Activated T-cell treated with anti-CD3 and anti-CD28 coated beads, Interleukin-2, amount 50 U/mL, for 48 hours (primary cell): Measurements from ENCODE around the gene SPDYE2.
"Not testable (repeated sequence)": the region's sequence is repeated elsewhere in the genome, so short reads cannot be mapped to it uniquely, and the experiment has no call there.

ENCODE experiments used
- DNase-seq, 2 experiments: peaks; one replicate each; pipeline ENCODE4 v3.0.0-alpha.2; 2020

SPDYE2 gene

DNA sequence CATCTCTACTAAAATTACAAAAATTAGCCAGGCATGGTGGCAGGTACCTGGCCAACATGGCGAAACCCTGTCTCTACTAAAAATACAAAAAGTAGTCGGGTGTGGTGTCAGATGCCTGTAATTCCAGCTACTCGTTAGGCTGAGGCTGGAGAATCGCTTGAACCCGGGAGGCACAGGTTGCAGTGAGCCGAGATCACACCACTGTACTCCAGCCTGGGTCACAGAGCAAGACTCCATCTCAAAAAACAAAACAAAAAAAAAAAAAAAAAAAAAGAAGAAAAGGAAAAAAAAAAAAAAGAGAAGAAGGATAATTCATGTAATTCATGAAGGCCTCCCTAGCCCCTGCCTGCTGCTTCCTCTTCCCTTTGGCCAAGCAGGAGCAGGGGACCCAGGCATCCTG is 10.4 kb upstream of the SPDYE2 start:
- not testable (repeated sequence) for DNase-seq

DNA sequence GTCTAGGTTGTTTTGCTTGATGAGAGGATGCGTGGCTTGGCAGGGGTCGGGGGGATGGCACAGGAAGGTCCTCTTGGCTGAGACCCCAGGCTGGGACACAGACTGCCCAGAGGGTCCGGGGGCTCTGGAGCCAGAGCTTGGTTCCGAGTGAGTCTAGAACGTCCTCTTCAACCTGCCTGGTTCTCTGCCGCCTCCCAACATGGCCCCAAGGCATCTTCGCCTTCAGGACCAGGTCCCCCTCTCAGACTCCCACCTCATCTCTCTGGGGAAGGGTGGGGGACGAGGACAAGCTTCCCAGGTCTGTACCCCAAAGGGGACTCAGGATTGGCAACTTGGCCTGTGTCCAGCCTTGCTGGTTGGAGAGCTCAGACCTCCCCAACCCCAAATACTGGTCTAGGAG is 8.9 kb upstream of the SPDYE2 start:
- DNase-seq, result not testable (repeated sequence)

DNA sequence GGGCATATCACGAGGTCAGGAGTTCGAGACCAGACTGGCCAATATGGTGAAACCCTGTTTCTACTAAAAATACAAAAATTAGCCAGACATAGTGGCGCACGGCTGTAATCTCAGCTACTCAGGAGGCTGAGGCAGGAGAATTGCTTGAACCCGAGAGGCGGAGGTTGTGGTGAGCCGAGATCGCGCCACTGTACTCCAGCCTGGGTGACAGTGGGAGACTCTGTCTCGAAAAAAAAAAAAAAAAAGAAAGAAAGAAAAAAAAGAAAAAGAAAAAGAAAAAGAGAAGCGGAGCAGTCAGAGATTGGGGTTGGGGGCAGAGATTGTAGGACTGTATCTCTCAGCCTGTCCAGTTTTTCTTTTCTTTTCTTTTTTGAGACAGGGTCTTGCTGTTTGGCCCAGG is 8.3 kb upstream of the SPDYE2 start:
- DNase-seq, result not testable (repeated sequence)

DNA sequence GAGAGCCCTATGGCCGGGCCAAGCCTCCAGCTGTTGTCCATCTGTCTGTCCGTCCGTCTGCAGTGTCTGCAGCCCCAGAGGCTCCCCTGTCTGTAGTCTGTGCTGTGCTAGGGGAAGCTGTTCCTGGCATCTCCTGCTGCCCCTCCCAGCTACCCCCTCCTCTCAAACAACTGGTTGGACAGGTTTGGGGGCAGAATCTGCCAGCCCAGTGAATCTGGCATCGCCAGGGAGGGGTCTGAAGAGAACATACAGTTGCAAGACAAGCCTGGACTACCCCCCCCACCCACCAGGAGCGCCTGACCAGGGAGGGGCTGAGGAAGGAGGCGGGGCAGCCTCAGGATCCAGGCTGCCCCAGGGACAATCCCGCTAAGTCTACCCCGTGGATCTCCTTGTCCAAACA is 7.4 kb upstream of the SPDYE2 start, which contains the start of gene UPK3BL2:
Gene UPK3BL2 (minus strand): TSS at position 101 of the 400 bp plus-strand sequence. CDS start 60 bp downstream, at position 41.
- DNase-seq, result not testable (repeated sequence)

DNA sequence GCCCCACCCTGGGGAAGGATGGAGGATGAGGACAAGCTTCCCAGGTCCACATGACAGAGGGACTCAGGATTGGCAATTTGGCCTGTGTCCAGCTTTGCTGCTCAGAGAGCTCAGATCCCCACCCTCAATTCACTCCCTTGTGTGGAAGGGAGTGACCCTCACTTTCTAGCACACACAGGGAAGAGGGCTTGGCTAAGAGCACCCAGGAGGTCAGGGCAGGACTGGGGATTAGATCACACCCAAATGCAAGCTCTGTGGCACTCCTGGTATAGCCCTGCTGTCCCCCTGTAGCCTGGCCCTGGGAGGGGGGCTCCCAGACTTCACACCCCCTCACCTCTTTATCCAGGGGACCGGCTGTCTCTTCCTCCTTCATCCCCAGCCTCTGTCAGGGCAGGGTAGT is 6.7 kb upstream of the SPDYE2 start:
- DNase-seq, result not testable (repeated sequence)

DNA sequence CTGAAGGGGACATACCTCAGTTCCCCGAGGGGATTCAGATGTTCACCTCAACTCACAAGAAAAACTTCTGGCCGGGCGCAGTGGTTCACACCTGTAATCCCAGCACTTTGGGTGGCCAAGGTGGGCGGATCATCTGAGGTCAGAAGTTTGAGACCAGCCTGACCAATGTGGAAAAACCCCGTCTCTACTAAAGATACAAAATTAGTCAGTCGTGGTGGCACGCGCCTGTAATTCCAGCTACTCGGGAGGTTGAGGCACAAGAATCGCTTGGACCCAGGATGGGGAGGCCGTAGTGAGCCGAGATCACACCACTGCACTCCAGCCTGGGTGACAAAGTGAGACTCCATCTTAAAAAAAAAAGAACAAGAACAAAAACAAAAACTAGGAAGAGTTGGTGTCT is 5.7 kb upstream of the SPDYE2 start:
- DNase-seq, result not testable (repeated sequence)

DNA sequence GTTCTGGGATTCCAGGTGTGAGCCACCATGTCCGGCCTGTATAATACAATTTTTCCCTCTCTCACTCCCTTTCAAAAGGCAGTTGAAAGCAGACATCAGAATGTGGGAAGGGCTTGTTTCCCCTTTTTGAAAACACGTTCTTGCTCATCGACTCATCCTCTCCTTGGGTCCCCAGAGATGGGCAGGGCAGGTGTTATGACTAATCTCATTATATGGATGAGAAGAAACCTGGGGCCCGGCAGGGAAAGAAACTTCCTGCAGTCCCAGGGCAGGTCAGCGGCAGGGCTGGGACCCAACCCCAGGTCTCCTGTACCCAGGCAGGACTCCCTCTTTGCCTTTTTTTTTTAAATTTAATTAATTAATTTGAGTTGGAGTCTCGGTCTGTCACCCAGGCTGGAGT is 4.7 kb upstream of the SPDYE2 start:
- DNase-seq, result not testable (repeated sequence)

DNA sequence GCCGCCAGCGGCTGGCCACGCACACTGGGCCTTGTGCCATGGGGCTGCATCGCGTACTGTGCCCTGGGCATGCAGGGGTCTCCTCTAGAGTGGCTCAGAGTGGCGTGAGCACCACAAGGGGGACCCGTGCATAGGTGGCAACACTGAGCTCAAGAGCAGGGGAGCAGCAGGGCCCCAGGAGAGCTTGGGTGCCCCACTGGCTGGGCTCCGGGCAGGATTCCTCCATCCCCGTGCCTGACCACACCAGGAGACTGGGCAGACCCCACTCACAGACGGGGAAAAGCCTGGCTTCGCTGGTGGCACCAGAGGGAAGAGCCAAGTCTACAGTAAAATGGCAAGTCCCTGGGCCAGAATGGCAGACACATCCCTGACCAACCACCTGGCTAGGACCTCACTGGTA is 17.6 kb downstream of the SPDYE2 start:
- not testable (repeated sequence) for DNase-seq

DNA sequence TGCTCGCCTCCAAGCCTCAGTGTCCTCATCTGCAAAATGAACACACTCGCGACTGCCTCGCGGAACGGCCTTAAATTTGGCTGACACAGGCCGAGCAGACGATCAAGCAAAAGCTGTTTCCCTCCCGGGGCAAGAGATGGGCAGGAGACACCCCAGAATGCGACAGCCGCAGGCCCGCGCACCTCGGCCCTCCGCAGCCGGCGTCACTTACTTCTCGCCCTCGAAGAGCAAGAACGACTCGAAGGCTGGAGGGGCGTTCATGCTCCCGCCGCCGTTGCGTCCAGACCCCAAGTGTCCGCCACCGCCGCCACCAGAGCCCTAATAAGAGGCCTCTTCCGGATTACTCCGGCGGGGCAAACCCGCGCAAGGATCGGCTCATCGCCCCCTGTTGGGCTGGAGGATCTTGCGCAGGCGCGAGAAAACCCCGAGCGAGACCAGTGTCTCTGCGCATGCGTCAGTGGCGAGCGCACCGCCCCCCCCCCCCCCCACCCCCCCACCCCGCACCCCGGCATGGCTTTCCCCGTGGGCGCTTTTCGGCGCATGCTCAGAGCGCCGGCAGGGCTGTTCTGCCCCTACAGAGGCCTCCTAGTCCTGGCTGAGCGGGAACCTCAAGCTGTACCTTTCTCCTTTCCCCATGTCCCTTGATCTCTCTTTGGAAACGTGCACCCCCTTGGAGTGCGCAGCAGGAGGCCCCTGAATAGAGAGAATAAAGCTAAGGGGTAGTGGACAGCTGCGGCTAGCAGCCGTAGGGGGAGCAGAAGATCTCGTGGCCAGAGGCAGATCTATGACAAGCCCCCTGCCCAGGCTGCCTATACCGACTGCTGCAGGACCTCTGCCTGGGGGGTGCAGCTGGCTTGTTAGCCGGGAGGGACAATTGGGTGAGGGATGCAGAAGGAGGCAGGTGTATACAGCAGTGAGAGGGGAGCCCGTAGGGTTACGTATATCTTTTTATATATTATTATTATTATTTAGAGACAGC is 21.5 kb downstream of the SPDYE2 start, which contains the start of gene POLR2J3:
Gene POLR2J3 (minus strand): TSS at position 323 of the 979 bp plus-strand sequence. CDS start 62 bp downstream, at position 261.
- DNase-seq, result peak; percentile 99

DNA sequence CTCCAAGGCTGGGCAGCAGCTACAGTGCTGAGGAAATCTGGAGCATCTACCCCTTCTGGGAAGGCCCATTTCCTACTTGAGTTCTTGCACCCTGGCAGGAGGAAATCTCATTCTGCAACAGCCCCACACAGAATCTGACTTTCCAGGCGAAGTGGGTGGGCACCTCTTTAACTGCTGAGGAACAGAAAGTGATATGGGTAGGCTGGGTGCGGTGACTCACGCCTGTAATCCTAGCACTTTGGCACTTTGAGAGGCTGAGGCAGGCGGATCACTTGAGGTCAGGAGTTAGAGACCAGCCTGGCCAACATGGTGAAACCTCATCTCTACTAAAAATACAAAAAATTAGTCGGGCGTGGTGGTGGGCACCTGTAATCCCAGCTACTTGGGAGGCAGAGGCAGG is 23.6 kb downstream of the SPDYE2 start:
- not testable (repeated sequence) for DNase-seq

DNA sequence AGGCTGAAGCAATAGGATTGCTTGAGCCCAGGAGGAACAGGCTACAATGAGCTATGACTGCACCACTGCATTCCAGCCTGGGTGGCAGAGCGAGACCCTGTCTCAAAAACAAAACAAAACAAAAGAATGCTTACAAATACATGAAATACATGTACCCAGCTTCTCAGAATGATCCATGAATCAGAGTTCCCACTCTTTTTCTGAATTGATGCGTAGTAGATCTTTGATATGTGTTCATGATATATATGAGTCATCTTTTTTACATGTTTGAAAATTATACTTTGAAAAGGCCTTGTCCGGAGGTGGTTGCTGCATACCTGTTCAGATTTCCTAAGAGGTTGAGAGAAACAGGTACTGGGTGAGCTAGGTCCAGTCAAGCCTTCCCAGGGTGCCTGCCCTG is 25.3 kb downstream of the SPDYE2 start:
- DNase-seq, result not testable (repeated sequence)

DNA sequence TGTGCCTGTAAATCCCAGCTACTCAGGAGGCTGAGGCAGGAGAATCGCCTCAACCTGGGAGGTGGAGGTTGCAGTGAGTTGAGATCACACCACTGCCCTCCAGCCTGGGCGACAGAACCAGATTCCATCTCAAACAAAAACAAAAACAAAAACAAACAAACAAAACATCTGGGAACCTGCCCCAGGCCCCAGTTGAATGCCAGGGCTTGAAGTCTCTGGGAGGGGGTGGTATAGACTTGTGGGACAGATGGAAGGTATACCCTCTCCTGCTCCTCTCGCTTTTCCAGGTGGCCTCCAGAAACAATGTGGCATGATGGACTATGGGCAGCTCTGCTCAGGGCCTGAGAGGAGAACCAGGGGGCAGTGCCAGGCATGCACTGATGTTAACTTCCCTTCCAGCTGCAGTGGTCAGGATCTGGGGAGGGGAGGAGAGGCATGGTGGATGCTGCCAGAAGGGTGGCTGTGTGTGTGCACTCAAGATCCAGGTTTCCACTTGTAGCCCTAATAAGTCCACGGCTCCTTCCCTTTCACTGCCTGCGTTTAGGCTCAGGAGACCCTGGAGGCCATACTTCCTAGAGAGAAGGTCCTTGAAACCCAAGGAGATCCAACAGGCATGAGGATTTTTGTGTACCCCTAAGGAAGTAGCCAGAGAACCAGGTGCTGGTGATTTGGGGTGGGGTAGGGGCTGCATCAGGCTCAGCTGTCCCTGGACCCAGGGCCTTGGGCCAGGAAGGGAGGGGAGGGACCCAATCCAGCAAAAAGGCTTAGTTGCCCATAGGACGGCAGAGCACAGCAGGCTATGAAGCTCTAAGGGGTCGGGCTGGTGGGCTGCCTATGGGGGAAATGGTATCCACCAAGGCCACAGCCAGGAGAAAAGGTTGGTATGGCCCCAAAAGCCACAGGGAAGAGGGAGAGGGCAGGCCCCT is 26.6 kb downstream of the SPDYE2 start:
- DNase-seq, result peak; percentile 16 to 24

DNA sequence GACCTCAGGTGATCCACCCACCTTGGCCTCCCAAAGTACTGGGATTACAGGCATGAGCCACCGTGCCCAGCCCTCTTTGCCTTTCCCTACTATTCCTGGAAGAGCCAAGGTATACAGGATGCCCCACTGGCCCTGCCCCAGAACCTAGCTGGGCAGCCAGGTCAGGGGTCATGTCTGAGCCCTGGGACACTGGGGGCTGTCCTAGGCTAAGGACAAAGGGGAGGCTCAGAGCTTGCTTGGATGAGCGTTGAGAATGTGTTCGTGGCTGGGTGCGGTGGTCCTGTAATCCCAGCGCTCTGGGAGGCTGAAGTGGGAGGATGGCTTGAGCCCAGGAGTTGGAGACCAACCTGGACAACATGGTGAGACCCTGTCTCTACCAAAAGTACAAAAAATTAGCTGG is 27.5 kb downstream of the SPDYE2 start:
- not testable (repeated sequence) for DNase-seq

DNA sequence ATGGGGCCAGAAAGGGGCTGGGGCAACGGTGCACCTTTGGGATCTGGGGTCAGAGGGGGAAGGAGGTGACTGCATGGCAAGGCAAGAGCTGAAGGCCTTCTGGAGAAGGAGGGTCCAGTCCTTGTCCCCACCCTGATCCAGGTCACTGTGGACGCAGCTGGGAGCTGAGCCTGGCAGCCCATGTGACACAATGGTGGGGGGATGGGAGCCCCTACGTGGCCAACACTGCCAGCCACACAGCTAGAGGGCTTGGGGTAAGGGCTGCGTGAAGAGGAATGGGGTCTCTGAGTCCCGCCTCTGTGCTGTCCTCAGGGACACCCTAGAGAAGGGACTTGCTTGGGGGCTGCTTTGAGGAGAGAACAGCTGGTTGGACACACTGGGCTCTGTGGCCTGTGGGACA is 30.7 kb downstream of the SPDYE2 start:
- not testable (repeated sequence) for DNase-seq

DNA sequence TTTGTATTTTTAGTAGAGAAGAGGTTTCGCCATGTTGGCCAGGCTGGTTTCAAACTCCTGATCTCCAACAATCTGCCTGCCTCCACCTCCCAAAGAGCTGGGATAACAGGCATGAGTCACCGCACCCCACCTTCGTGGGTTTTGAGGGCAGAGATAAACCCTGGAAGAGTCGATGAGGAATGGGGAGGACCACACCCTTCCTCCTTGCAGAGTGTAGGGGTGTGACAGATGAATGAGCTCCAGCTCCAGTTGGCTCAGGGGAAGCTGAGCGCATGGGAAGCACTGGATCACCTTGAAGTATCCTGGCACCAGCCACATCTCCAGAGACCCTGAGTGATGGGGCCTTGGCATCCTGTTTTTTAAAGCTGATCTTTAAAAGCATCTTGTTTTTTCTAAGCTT is 32.5 kb downstream of the SPDYE2 start:
- DNase-seq, result not testable (repeated sequence)

DNA sequence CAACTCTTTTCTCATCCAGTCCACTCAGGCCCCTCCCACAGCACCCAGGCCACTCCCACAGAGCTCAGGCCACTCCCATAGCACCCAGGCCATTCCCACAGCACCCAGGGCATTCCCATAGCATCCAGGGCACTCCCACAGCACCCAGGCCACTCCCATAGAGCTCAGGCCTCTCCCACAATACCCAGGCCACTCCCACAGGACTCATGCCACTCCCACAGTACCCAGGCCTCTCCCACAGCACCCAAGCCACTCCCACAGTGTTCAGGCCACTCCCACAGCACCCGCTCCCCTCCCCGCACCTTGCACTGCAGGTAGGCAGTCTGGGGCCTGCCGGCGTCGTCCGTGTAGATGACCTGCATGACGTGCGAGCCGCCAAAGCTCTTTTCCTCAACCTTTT is 38.8 kb downstream of the SPDYE2 start:
- DNase-seq, result not testable (repeated sequence)

DNA sequence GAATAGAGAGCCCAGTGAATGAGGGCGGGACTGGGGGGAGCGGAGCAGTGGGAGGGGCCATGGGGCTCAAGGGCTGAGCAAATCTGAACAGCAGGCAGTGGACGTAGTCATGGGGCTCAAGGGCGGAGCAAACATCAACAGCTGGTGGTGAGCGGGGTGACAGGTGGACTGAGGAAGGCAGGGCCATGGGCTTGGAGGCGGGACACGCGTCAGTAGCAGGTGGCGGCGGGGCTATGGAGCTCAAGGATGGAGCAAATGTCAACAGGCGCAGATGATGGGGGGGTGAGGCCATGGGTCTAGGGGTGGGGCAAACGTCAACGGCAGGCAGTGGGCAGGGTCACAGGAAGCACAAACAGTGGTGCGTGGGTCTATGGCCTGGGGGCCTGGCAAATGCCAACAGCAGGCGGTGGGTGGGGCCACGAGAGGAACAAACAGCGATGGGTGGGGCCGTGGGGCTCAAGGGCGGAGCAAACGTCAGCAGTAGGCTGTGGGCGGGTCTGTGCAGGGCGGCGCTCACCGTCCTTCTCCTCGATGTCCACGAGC is 41.5 kb downstream of the SPDYE2 start:
- DNase-seq, result peak; percentile 61 to 67

DNA sequence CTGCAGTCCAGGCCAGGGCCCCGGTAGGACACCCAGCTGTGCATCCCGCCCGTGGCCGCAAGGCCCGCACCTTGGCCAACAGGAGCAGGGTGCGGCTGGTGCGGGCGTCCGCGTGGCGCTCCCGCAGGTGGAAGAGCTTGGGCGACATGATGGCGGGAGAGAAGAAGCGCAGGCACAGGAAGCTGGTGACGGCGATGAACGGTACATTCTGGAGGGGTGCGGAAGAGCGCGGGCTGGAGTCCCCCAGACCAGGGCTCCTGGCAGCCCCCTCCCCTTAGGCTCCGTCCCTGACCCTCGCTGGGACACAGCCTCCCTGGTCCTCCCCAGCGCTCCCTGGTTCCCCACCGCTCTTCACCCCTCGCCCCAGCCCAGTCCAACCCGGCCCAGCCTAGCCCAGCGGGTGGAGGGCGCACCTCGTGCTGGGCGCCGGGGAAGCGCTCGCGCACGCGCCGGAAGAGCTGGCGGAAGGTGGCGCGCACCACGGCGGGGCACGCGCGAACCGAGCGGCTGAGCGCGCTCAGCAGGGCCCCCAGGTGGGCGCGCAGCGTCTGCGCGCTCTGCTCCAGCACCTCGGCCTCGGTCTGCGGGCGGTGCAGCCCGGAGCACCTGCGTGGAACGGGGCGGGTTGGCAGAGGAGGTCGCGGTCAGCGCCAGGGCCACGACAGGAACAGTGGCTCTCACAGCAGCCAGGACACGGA is 42.8 kb downstream of the SPDYE2 start:
- not testable (repeated sequence) for DNase-seq

DNA sequence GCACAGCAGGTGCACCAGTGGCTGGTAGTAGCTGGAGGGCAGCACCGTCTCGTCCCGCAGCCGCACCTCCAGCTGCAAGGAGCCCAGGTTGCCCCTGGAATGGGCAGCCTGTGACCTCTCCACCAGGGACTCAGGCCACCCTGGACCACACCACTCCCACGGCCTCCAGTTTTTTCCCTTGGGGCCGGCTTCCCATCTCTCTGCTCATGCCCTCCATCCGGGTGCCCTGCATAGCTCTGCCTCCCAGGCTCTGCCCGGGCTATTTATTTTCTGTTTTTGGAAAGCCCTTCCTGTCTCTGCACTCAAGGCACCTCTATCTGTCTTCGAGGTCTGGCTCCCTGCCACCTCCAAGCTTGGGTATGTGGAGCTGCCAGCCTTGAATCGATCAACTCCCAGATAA is 45.0 kb downstream of the SPDYE2 start:
- DNase-seq, result not testable (repeated sequence)

DNA sequence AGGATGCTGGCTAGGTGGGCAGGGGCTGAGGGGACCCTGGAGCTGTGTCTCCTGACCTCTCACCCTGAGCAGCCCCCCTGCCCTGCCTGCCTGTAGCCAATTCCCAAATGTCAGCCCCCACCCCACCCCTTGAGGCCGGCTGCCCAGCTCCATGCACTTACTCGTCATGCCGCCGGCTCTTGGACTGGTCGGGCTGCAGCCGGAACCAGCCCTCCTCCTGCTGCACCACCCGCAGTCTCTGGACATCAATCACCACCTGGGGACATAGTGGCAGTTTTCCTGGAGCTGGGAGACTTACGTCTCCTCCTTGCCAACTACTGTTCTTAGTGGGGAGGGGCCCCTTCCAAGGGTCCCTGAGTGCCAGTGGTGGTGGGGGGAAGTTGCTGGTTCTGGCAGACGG is 48.7 kb downstream of the SPDYE2 start:
- not testable (repeated sequence) for DNase-seq

DNA sequence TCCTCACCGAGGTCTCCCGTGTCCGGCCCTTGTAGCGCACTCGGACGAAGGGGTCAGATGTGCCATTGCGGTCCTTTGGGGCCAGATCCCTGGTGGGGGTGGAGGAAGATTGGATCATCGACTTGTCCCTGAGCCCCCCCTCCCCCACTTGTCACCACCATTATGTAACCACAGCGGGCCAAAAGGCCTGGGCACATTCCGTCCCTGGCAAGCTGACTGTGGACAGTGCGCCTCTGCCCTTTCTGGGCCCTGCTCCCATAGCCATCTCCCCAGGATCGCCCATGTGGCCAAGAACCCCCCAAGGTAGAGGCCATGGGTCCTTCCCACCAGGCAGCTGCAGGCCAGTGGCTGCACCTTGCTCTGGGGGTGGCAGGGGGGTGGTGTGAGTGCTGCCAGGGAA is 51.3 kb downstream of the SPDYE2 start:
- DNase-seq, result not testable (repeated sequence)
